Eye (tissue), 1 donor: ENCODE measurements around the gene BRDT.
"Not testable (repeated sequence)": the region's sequence is repeated elsewhere in the genome, so short reads cannot be mapped to it uniquely, and the experiment has no call there.

Experiments used
- DNase-seq: peaks from one replicate; pipeline ENCODE4 v3.0.0-alpha.2; 2015

BRDT gene

DNA sequence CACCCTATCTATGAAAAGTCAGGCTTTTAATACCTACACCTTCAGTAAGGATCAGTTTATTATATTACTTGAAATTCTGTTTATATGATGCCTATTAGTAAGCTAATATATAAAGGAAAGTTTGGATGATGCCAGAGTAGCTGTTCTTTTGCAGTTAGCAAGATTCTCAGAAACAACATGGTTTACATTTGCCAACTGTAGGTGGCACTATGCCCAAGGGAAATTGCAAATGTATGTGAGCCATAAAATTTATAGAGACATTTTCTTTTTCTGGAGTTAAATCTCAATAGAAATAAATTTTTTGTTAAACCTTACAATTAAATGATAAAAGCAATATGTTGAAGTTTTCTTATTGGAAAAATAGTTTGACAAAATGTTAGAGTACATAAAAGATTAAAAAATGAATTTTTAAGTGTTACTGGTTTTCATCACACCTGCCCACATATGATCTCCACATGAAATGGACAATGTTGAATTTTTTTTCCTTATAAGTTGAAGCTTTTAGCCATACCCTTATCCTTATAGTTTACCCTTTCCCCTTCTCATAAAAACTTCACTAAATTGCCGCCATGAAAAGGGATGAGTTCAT, 48.5 kb downstream of the BRDT start:
- peak; percentile 73 for DNase-seq

DNA sequence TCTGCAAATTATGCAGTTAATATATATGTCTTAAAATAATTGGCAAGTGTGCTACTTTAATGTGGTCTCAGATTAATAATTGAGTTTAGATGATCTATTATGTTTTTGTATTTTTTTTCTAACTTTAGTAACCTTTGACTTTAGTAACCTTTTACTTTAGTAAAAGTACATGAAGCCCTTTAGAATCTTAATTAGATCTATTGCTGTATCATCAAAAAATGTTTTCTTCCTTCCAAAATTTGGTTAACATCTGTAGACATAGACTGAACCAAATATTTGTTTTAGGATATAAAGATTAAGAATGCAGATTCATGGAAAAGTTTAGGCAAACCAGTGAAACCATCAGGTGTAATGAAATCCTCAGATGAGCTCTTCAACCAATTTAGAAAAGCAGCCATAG, 54.9 kb downstream of the BRDT start:
- DNase-seq: no peak

- DNase-seq: no peak
Observed at GRCh38 chr1:92013923-92014322, 64.7 kb downstream of the BRDT start.

DNA sequence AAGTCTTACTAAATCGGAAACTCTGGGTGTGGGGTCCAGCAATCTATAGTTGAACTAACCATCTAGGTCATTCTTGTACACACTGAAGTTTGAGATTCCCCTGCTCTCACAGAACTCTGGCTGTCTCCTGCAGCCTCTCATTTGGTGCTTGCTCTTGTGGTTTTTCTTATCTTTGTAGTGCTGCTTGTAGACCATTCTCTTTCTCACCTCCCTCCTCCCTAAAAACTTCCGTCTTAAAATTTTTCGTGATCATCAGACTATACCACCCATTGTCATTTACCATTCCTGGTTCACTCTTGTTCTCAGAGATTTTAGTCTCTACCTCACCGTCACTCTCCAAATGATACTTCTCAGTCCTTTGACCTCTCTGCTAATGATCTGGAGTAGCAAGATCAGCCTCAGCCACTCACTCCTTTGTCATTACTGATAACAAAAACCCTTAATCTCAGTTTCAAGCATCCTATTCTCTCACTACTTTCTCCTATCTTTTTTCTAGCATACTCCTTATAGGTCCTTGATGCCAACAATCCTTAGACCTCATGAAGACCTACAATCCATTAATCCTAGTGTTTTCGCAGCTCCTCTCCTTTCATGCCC, 67.6 kb downstream of the BRDT start:
- DNase-seq: no peak

DNA sequence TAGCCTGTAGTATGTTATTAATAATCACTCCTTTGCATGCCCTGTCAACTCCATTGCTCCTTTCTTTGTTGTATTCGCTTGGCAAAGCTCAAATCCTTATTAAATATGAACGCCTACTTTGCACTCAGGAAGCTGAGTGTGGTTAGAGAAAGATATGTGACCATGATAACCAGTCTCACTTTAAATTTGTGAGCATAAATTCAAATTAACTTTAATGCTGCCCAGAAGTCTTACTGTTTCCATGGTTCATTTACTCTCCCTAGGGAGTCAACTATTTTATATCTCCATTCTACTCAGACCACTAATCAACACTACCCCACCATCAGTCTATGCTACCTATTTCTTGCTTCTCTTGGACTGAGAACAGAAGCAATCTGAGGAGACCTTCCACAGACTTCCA, 68.5 kb downstream of the BRDT start:
- no peak for DNase-seq

- not testable (repeated sequence) for DNase-seq
Observed at GRCh38 chr1:92026042-92026441, 76.8 kb downstream of the BRDT start.

DNA sequence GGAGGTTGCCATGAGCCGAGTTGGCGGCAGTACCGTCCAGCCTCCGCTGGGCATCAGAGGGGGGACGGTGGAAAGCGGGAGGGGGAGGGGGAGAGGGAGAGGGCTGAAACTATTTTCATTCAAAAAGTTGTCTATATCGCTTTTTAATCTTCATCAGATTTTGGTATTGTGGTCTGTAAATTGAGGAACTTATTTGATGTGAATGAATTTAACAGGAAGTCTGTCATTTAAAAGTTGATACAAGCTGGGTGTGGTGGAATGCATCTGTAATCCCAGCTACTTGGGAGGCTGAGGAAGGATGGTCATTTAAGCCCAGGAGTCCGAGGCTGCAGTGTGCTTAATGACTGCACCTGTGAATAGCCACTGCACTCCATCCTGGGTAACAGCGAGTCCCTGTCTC, 77.6 kb downstream of the BRDT start:
- no peak for DNase-seq

- peak; percentile 63 for DNase-seq
Observed at GRCh38 chr1:92029241-92029922, 80.2 kb downstream of the BRDT start.

DNA sequence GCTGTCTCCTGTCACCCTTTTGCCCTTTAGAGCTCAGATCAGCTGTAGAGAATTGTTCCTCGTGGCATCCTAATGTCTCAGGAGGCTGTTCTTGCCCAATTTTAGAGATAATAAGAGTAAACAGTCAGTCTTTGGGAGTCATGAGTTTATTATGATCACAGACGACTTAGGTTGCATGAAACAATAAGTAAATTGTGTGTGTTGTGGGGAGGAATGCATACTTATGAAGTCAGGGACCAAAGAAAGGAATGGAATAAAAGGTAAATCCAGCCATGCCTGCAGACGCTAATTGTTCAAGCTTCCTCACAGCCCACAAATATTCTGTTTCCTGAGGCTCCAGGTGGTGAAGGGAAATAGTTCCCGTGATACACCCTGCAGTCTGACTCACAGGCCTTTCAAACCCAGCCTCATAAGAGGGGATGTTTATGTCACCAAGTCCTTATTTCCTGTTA, 81.5 kb downstream of the BRDT start:
- DNase-seq: no peak

DNA sequence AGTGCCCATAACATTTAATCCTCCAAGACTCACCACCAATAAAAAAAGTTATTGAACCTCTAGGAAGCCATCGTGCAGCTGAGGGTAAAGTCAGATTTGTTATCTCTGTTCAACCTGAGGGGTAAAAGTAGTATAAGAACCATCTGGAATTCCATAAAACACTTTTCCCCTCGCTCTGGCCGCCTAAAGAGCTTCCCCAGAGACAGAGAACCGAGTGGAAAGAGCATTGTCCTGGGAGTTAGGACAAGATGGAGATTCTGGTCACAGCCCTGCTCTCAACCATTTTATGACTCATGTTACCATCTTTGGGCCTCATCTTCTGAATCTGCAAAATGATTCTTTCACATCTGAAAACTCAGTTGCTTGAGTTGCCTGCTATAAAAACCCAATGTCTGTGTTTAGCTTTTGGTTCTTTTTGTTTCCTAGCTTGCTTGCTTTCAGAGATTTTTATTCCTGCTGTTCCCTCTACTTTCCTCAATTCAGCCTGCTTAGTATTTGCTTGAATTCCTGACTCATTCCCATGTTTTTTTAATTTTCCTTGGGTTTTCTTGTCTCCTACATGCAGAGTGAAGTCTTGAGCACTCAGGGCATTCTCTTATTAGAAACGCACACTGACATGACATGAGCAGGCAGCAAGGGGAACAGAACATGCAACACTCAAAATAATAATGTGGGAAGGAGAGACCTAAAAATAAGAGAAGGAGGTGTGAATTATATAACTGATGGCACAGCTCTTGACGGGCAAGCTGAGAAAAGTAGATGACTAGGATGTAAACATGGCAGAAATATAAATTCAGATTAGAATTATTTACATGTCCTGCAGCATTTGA, 82.3 kb downstream of the BRDT start:
- DNase-seq: peak; percentile 33

GRCh38 chr1:92037400-92037799, 88.2 kb downstream of the BRDT start:
- peak; percentile 65 for DNase-seq

DNA sequence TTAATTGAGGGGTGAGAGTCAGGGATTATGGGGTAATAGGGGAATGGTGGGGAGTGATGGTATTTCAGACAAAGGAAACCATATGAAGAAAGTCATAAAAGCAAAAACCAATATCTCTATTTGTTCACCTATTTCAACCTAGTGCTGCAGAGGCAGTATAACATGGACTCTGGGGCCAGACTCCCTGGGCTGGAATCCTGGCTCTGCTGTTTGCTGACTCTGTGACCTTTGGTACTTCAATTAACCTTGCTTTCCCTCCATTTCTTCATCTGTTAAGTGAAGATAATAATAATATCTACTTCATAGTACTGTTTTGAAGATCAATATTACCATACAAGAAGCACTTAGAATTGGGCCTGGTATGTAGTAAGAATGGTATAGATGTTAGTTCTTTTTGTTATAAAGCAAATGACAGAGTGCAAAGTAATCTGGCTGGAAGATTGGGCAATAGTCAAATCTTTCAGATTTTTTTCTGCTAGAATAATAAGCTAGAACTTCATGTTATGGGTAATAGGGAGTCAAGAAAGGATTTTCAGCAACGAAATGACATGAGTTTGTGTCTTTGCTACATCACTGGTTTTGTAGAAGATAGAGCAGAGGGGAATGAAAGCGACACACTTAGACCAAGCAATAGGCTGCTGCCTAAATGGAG, 89.6 kb downstream of the BRDT start:
- no peak for DNase-seq

DNA sequence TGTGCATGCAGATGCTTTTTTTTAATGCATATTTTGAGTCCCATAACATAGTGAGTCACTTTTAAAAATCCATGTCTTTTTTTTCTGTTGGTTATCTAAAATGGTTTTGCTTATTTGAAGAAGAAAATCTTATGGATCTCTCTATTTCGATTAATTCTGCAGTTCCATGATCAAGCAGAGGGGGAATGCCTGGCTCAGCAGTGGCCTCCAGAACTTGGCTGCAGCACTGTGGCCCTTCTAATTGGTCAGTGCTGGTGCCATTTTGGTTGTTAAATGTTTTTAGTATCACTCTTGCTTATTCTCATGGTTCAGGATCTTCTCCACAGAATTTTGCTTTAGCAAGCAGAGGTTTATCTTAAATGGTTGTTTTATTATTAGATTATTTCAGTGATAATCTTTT, 91.8 kb downstream of the BRDT start:
- DNase-seq: no peak

GRCh38 chr1:92043621-92044020, 94.4 kb downstream of the BRDT start:
- DNase-seq: no peak

DNA sequence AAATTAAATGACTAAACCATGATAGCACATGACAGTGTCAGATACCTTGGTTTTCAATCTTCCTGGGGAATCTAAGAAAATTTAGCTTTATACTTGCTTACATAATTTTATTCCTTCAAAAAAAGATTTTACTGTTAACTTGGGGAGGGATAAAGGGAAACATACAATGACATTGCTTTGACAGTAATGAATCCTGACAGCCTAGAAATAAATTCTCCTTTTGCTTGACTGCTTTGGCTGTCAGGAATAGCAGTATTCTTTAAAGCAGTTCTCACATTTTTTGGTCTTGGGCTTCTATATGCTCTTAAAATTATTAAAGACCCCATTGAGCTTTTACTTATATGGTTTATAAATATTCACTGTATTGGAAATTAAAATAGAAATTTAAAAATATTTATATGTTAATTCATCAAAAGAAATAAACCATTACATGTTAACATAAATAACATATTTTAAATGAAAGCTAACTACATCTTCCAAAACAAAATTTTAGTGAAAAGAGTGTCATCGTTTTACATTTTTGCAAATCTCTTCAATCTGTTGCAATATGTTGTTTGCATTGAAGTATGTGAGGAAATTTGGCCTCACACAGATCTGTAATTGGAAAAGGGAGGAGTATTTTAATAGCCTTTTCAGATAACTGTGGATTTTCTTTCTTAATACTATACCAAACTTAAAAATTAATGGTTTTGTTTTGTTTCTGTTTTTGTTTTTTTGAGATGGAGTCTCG, 96.7 kb downstream of the BRDT start:
- DNase-seq: peak; percentile 88

- DNase-seq: no peak
Observed at GRCh38 chr1:92051948-92052347, 102.7 kb downstream of the BRDT start.
